Spleen (tissue), 7 donors: Measurements from ENCODE around the gene UTP14C.

Experiments used
- POLR2A ChIP-seq, 3 donors: fragments of 450-650 bp; IDR thresholded peaks; one replicate each; pipeline ENCODE4 v1.5.1; 2017; ENCODE audit warnings: antibody characterized with exemption in 3 of 3, mild to moderate bottlenecking in 1 of 3
- POLR2AphosphoS5 ChIP-seq, 3 donors: sonication (generic); formaldehyde crosslinking; IDR thresholded peaks; one replicate each; pipeline ENCODE4 v1.5.1; 2017; ENCODE audit warnings: antibody characterized with exemption in 3 of 3
- TF ChIP-seq, protein P1 (sequence below), 11 experiments: fragments of 200-600 bp in 7 of 11; fragments of 450-650 bp in 4 of 11; sonication (generic) in 4 of 11; IDR thresholded peaks in 8 of 11; conservative IDR thresholded peaks in 3 of 11; 1 replicate in 7 of 11; 2 replicates in 4 of 11; pipeline versions ENCODE4 v1.4.0 to v1.8.0; 2016 to 2021; ENCODE audit warnings: antibody characterized with exemption in 11 of 11, inconsistent platforms in 4 of 11, mild to moderate bottlenecking in 1 of 11
- donor health status: DM: no; HTN: no; CAD: no; lungs with moderate emphysema.
- donor health status: DM: no; HTN: no; CAD: no.
- donor health status: DM: no; HTN: no; CAD: no.

DNA sequence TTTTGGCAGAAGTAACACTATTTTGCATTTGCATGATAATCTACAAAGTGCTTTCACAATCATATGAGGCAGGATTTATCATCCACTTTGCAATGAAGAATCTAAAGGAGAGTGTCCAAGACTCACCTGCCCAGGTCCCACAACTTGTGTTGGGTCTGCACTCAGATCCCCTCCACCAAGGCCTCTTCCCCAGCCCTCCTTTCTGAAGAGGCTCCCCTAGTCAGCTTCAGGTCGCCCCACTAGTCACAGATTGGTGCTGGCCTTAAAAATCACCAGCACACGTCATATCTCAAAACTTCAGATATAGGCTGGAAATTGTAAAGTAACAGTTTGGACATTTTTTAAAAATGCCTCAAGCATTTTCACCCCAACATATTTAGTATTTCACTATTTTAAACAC is 30.8 kb upstream of the UTP14C start:
- TF ChIP-seq, protein P1, sequence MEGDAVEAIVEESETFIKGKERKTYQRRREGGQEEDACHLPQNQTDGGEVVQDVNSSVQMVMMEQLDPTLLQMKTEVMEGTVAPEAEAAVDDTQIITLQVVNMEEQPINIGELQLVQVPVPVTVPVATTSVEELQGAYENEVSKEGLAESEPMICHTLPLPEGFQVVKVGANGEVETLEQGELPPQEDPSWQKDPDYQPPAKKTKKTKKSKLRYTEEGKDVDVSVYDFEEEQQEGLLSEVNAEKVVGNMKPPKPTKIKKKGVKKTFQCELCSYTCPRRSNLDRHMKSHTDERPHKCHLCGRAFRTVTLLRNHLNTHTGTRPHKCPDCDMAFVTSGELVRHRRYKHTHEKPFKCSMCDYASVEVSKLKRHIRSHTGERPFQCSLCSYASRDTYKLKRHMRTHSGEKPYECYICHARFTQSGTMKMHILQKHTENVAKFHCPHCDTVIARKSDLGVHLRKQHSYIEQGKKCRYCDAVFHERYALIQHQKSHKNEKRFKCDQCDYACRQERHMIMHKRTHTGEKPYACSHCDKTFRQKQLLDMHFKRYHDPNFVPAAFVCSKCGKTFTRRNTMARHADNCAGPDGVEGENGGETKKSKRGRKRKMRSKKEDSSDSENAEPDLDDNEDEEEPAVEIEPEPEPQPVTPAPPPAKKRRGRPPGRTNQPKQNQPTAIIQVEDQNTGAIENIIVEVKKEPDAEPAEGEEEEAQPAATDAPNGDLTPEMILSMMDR (IDR thresholded peaks at IDR 0.05 in 8 of 11, conservative IDR thresholded peaks at IDR 0.05 in 3 of 11) = no peak
- TF ChIP-seq POLR2A (IDR thresholded peaks at IDR 0.05) (no peak), POLR2AphosphoS5 (IDR thresholded peaks at IDR 0.05) (no peak)
